GM21619 (cell line): Measurements from ENCODE around the gene APOM.
A peak's percentile ranks its signal among the peaks of the same experiment; 100 is the strongest.

Experiments
- ATAC-seq: cut with Tn5 transposase; IDR thresholded peaks from one replicate; pipeline ENCODE4 v1.9.1; 2021; ENCODE audit not compliant: unreplicated experiment

Gene APOM

DNA sequence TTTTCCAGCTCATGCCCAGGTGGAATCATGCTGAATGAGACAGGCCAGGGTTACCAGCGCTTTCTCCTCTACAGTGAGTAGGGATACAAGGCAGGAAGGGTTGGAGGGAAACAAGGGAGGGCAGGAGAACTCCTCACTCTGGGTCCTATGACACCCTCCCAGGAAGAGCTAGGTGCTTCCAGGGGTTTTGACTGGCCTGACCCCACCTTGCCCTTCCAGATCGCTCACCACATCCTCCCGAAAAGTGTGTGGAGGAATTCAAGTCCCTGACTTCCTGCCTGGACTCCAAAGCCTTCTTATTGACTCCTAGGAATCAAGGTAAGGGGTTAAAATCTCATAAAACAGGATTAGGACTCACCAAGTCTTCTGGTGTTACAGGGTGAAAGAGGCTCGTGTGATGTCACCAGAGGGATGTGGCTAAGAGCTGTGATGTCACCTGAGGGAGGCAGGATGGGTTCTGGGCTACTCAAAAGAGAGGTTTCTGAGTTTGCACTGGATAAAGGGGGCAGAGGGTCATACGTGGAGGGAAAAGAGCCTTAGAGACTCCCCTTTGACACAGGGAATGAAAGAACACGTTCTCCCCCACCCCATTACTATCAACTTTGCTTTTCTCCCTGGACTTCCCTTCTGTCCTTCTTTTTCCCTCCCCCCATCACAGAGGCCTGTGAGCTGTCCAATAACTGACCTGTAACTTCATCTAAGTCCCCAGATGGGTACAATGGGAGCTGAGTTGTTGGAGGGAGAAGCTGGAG lies 1.9 kb downstream of the APOM start:
- no peak for ATAC-seq

DNA sequence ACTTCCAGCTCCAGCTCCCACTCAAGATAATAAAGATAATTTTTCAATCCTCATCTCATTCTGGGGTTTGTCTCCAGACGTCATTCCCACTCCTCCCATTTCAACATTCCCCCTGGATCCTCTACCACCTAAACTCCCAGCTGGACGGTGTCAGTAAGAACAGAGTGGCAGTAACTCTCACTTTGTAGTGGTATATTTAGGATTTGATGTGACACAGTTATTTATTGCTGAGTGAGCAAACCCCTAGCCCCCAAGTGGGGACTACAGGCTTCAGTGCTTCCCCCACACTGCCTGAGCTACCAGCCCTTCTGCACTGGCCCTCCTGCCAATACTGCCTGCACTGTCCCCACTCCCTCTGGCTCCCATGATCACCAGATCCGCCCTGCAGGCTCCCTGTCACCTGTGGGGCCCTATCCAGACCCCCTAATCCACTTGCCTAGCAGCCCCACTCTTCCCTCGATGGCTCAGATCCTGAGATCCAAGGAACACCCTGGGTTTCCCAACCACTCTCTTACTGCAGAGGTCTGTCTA lies 2.5 kb downstream of the APOM start:
- ATAC-seq: no peak

DNA sequence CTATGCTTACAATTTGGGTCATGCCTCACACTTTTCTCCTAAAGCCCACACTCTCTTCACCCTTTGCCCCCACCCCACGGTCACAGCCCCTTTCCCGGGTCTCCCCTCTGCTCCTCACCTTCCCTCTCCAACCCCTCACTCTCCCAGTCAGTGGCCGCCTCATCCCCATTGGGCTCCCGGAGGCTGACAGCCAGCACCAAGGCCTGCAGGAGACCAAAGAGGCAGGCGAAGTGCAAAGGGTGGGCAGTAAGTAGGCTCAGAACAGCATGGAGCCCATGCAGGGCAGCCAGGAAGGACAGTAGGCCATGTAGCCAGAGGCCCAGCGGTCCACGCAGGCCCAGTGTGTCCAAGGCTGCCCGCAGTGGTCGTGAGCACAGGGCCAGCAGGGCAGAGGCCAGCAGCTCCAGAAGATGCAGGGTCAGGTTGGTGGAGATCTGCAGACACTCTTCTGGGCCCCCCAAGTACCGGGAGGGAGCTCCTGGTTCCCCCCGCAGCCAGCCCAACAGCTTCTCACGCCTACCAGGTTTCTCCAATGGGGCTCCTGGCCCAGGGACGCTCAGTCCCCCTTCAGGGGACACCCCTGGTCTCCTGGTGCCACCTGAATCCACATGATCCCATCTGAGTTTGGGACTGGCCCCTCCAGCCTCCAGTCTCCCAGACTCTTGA lies 3.4 kb downstream of the APOM start:
- no peak for ATAC-seq

DNA sequence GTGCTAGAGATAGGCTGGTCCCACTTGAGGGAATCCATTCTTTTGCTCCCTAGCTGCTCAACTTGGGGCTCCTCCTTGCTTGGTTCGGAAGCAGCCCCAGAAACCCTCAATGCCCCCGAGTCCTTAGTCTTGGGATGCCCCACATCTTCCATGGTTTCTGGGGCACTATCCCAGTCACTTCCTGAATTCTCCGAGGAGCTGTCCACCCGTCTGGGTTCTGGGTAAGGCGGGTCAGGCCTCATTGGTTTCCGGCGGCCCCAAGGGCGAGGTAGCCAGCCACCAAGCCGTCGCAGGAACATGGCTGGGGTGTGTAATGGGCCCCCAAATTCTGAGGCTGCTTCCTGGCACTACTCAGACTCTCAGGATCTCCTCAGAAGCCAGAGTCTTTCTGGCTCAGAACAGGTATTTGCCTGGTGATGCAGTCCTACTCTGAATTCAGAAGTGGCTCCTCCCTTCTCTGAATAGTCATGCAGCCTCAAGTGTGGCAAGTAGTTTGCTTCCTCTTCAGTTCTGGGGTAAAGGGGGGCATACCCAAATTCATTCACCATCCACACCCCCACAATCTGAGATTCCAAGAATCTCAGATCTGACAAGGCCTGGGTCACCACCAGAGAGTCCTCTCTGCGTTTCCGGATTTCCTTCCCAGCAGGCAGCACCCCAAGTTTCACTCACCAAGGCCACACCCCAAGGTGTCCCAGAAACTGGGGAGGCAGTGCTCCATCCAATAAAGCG lies 4.1 kb downstream of the APOM start:
- ATAC-seq: no peak

DNA sequence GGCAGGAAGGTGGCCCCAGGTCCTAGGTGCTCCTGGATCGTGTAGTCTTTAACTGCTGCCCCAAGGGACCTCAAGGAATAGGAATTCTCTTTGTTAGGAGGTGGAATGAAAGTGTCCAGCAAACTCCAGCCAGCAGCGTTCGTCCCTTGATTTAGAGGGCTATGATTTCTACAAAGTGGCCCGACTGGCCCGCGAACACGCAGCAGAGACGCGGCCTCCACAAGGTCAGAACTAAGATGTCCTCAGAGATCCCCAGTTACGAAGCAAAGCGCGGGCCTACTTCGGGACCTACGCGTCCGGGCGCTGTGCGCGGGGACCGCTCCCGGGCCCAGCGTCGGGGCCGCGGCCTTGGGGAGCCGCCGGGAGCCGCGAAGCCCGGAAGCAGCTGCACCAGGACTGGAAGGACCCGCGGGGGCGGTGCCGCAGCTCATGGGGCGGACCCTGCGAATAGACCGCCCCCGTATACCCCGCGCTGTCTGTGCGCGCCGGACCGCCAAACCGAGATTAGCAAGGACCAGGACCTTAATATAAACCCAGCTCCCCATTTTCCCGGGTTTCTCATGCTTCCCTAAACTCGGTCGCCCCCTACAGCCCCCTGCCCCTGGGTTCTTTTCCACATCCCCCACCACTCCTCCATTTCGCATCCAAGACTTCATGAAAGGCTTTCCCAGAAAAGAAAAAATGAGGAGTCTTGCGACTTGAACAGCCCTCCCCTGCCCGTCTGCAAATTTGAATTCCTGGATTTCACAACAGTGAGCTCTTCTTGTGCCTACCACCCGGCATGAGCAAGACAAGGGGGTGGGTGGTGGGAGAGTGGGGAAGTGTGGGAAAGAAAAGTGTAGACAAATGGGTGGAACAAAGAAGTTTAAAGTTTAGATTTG lies 4.9 kb downstream of the APOM start, which contains the start of gene C6orf47:
TSS of gene C6orf47 (minus strand) at position 398 of the 881 bp plus-strand sequence. CDS start 831 bp downstream, outside the sequence.
- ATAC-seq: peak; percentile 41

DNA sequence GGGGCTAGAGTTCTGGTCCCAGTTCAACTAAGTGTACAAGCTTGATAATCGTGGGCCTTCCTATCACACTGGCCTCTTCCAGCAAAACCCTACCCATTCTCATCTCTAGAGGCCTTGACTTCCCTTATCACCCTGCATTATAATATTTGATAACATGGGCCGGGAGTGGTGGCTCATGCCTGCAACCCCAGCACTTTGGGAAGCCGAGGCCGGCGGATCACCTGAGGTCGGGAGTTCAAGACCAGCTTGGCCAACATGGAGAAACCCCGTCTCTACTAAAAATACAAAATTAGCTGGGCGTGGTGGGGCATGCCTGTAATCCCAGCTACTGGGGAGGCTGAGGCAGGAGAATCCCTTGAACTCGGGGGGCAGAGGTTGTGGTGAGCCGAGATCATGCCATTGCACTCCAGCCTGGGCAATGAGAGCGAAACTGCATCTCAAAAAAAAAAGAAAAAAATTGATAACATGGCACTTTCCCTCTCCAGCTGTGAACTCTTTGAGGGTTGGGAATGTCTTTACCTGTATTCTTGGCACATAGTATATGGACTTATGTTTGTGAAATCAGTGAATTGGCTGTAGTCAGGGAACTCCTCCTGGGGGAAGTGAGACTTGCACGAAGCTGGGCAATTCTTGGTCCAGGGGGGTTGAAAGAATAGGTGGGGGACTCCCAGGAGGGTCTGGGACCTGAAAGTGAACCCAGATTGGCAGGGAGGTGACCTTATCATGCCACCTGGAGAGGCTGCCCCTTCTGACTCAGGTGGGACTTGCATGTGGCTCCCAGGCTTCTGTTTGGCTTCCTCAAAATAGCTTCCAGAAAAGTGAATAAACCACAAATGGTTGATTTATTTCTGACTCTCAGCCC lies 5.8 kb downstream of the APOM start:
- ATAC-seq: no peak

DNA sequence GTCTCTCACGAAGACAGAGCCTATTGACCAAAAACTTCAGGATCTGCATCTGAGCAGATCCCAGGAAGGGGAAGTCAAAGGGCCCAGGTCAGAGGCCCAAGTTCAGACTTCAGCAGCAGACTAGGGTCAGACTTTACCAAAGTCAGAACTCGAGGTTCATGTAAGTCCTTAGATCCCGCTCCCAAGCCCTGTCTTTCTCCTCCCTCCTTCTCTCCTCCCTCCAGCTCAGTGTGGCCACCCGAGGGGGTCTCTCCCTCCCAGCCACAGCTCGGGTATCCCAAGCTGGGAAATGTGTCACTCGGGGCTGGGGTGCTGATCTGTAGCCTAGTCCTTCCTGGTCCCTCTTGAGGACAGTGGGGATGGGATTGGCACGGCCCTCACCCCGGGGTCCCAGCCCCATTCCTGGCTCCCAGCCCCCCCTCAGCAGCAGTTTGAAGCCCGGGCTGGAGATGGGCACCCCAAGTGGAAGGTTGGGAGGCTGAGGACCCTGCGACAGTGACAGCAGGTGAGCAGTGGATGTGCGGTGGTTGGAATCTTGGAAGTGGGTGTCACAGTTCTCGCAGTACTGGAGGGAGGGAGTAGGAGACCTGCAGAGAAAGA lies 6.5 kb downstream of the APOM start:
- no peak for ATAC-seq

DNA sequence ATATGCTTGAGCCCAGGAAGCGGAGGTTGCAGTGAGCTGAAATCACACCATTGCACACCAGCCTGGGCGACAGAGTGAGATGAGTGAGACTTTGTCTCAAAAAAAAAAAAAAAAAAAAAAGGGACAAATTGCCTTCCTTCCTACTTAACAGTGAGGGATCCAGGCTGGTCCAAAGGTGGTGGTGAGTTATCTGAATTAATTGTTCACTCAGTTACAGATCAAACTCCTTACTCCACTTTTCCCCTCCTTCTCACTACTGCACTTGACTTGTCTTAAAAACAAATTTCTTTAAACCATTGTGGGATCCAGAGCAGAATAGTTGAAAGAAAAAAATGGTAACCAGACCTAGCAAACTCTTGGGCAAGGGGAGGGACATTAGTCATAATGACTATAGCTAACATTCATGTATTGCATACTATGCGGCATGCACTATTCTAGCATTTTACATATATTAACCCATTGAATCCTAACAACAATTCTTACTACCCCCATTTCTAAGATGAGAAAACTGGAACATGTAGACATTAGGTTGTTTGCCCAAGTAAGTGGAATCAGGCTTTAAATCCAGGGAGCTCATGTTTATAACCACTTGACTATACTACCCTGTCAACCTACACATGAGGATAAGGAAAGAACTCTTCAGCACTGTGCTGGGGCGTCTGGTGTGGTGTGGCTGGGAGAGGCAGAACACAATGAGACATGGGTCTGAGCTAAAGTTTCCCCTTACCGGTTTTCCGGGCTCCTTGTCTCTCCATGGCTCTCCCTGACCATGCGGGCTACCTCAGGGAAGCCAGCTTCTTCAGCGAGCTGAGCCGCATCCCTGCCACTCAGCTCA lies 7.6 kb downstream of the APOM start:
- ATAC-seq: no peak

DNA sequence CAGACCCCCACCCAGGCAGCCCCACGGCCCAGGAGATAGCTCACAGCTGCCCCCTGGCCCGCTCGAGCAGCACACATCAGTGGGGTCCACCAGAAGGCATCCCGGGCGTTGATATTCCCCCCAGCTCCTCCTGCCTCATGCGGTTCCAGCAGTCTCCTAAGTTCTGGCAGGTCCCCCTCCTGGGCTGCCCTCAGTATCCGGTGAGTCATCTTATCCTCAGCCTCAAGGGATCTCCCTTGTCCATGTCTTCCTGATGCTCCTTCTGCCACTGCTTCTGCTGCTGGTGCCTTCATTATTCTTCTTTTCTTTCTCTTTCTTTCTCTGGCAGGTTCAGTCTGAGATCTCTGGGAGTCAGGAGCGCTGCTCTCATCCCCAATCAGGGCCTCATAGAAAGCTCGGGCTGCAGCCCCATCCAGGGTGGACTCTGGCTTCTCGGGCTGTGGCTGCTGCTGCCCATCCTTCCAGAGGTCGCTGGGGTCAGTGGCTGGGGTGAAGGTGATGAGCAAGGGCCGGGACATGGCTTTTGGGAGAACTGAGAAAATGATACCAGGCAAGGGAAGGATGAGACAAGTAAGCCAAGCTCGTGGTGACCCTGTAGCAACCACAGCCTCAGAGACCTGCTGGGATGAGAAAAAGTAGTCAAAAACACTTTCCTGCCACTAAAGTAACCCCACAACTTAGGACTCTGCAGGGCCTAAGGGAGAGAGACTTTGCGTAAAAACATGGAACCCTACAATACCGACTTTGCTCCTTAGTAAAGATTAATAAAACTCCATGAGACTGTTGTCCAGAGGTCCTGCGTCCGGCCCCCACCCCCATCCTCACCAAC lies 8.5 kb downstream of the APOM start:
- ATAC-seq: no peak

DNA sequence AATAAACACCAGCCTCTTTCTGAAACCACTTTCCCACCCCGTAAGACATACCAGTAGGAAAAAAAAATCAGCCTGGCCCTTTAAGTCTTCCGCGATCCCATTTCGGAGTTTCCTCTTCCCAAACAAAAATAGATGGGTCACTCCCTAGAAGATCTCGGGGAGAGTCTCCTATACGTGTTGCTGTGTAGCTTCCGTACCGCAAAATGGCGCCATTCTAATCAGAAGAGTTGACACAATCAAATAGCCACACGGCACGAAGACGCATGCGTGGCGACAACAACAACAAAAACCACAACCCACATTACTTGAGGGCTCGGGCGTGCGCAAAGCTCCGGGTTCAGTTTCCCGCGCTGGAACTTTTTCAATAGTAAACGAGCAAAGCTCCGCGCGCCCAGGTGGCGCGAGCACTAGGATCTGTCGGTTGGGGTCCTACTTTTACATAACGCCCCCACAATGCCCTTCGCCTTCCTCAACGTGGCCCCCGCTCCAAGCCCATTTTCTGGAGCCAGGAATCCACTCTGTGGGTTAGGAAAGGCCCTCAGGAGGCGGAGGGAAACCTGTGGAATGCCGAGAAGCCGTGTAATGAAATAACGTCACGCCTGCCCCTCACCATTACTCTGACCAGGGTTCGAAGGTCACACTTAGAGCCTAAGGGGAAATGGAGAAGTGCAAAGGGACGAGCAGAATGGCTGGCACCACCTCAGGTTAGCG lies 9.3 kb downstream of the APOM start, which contains the start of gene GPANK1:
TSS of gene GPANK1 (minus strand) at position 208 of the 711 bp plus-strand sequence. CDS start 519 bp downstream, outside the sequence.
- no peak for ATAC-seq

DNA sequence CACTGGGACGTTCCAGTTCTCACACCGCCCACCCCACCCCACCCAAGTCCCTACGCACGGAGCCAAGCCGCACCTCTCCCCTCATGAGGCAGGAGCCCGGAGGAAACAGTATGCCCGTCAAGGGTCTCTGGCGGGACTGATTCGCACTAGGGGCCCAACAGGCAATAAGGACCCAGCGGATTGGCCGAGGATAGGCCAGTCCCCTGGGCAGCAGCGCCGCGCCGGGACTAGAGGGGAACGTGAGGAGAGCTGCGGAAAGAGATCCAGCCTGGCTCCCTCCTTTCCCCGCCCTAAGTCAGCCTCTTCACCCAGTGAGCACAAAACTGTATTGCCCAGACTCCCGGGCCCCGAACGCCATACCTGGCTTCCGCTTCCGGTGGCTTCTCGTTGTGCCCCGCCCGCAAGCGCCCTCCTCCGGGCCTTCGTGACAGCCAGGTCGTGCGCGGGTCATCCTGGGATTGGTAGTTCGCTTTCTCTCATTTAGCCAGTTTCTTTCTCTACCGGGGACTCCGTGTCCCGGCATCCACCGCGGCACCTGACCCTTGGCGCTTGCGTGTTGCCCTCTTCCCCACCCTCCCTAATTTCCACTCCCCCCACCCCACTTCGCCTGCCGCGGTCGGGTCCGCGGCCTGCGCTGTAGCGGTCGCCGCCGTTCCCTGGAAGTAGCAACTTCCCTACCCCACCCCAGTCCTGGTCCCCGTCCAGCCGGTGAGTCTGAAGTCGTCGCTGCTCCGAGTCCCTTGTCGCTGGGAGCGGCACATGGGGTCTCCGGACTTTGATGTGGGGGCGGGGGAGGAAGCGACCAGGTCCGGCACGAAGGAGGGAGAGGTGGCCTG lies 10.0 kb downstream of the APOM start, which contains the start of gene CSNK2B:
TSS of gene CSNK2B (plus strand) at position 580 of the 836 bp plus-strand sequence. CDS start 752 bp downstream, outside the sequence.
- peak; percentile 75 for ATAC-seq

DNA sequence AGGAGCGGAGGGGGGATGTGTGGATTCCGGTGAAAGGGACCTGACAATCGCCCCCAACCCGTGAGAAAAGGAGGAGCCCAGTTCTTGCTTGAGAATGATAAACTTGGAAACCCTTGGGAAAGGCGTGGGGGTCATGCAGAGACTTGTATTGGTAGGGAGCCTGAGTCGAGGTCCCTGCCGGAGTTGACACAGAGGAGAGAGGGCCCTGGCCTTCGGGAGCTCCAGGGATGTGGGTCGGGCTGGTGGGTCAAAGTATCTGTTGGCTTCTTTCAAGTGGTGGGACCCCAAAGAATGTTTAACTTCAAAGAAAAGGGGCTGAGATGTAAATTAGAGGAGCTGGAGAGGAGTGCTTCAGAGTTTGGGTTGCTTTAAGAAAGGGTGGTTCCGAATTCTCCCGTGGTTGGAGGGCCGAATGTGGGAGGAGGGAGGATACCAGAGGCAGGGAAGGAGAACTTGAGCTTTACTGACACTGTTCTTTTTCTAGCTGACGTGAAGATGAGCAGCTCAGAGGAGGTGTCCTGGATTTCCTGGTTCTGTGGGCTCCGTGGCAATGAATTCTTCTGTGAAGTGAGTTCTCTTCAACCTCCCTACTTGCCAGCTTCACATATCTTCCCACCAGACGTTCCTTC lies 10.8 kb downstream of the APOM start:
- no peak for ATAC-seq

DNA sequence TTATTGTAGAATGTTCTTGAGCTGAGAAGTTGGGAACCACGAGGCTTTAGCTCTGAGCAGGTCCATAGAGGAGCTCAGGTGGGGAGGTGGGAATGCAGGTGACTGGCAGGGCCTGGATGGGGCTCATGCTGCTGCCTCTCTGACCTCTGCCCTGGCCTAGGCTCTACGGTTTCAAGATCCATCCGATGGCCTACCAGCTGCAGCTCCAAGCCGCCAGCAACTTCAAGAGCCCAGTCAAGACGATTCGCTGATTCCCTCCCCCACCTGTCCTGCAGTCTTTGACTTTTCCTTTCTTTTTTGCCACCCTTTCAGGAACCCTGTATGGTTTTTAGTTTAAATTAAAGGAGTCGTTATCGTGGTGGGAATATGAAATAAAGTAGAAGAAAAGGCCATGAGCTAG lies 14.0 kb downstream of the APOM start, which contains the start of gene LY6G5B:
TSS of gene LY6G5B (plus strand) at position 301 of the 400 bp plus-strand sequence. CDS start 975 bp downstream, outside the sequence.
- ATAC-seq: no peak

DNA sequence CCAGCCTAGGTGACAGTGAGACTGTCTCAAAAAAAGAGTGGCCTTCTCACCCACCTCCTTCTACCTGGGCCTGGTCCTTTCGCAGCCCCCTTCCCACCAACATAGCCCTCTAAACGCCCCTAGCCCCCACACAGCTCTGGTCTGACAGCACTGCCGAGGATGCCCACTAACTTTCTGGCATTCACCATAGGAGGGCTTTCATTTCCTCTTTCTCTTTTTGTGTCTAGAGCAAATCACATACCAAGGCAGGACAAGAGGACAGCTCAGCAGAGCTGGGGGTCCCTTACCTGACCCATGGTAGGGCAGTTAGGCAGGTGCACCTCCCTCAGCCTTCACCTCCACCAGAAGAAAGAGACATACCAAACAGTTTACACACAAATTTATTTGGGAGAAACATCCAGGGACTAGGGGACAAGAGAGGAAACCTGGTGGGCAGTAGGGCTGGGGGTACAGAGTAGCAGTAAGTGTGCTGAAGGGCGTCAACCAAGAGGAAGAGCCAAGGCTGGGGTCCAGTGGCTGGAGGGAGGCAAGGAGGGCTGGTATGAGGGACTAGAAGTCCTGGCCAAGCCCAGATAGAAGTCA lies 20.7 kb downstream of the APOM start:
- no peak for ATAC-seq

DNA sequence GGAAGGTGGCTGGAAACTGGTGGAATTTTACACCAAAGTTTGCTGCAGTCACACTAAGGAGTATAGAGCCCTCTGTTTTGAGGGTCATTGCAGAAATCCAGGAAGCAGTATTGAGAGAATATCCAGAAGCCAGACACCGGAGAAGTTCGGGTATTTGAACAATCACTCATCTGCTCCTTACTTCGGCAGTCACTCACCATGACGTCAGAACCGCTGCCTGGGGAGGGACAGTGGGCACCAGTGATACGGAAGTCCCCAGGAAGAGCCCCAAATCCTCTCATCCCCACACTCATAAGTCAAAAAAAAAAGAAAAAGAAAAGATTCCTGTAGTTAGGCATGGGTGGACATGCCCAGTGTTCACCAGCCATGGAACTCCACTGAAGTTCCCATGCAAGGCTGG lies 21.2 kb downstream of the APOM start:
- ATAC-seq: no peak
